Effector memory CD8-positive, alpha-beta T cell (primary cell): ENCODE results near the gene IFI30.

Experiments
- ATAC-seq: fragments of 150-1000 bp; cut with Tn5 transposase; replicated peaks from 2 replicates; pipeline ENCODE4 v1.10.0; 2021; ENCODE audit warnings: mild to moderate bottlenecking, moderate library complexity
- DNase-seq, 3 experiments: peaks; one replicate each; pipeline ENCODE4 v3.0.0; 2021
- H3K27ac Mint-ChIP-seq, 2 donors: one replicate each; pipeline ENCODE4 v1.8.0; 2022; ENCODE audit warnings: mild to moderate bottlenecking in 2 of 2, mixed read lengths in 2 of 2, moderate library complexity in 2 of 2
- H3K27me3 Mint-ChIP-seq, 2 donors: one replicate each; pipeline ENCODE4 v1.8.0; 2022; ENCODE audit warnings: mixed read lengths in 2 of 2
- H3K36me3 Mint-ChIP-seq: one replicate; pipeline ENCODE4 v1.8.0; 2022; ENCODE audit warnings: mild to moderate bottlenecking, moderate library complexity, mixed read lengths; ENCODE audit not compliant: insufficient read depth
- H3K4me1 Mint-ChIP-seq, 2 donors: one replicate each; pipeline ENCODE4 v1.8.0; 2022; ENCODE audit warnings: low read depth in 2 of 2, mixed read lengths in 2 of 2
- H3K4me3 Mint-ChIP-seq, 2 donors: one replicate each; pipeline ENCODE4 v1.8.0; 2022; ENCODE audit warnings: mild to moderate bottlenecking in 2 of 2, mixed read lengths in 2 of 2, moderate library complexity in 2 of 2
- H3K9me3 Mint-ChIP-seq, 2 donors: one replicate each; pipeline ENCODE4 v1.8.0; 2022; ENCODE audit warnings: mixed read lengths in 2 of 2

IFI30 gene

GRCh38 chr19:18168673-18169381, 4.8 kb upstream of the IFI30 start:
- no peak for DNase-seq
- no peaks in the 10 kb centered on the region for H3K27me3 Mint-ChIP-seq
- no peak overlapping the region for H3K4me3 Mint-ChIP-seq
- peaks cover 37% of the 10 kb centered on the region for H3K36me3 Mint-ChIP-seq
- peaks cover 6 to 8% of the 10 kb centered on the region in 2 donors for H3K4me1 Mint-ChIP-seq
- H3K27ac Mint-ChIP-seq: no peak overlapping the region
- no peak for ATAC-seq
- H3K9me3 Mint-ChIP-seq: no peaks in the 10 kb centered on the region

- peaks cover 26% of the 10 kb centered on the region for H3K36me3 Mint-ChIP-seq
- DNase-seq (no peak), ATAC-seq (no peak)
- peak overlapping the region in 1 of 2 donors; percentile 60 for H3K27ac Mint-ChIP-seq
- no peak overlapping the region for H3K4me3 Mint-ChIP-seq
- H3K27me3 Mint-ChIP-seq: no peaks in the 10 kb centered on the region
- peaks cover 16 to 18% of the 10 kb centered on the region in 2 donors for H3K4me1 Mint-ChIP-seq
- no peaks in the 10 kb centered on the region for H3K9me3 Mint-ChIP-seq
Observed at GRCh38 chr19:18170714-18171255, 2.8 kb upstream of the IFI30 start.

- Mint-ChIP-seq H3K4me1 (peaks cover 16 to 18% of the 10 kb centered on the region in 2 donors), H3K4me3 (no peak overlapping the region), H3K36me3 (peaks cover 16% of the 10 kb centered on the region), H3K27ac (peak overlapping the region; percentile 78 to 85), H3K27me3 (no peaks in the 10 kb centered on the region), H3K9me3 (no peaks in the 10 kb centered on the region)
- no peak for DNase-seq
- no peak for ATAC-seq
Observed at GRCh38 chr19:18171605-18172327, 1.8 kb upstream of the IFI30 start.

- ATAC-seq (no peak), DNase-seq (no peak)
- H3K36me3 Mint-ChIP-seq: peaks cover 12% of the 10 kb centered on the region
- no peaks in the 10 kb centered on the region for H3K27me3 Mint-ChIP-seq
- peak overlapping the region; percentile 58 to 92 for H3K4me3 Mint-ChIP-seq
- H3K27ac Mint-ChIP-seq: peak overlapping the region; percentile 78 to 87
- no peaks in the 10 kb centered on the region for H3K9me3 Mint-ChIP-seq
- peaks cover 16 to 18% of the 10 kb centered on the region in 2 donors for H3K4me1 Mint-ChIP-seq
Observed at GRCh38 chr19:18172331-18173053, 1.1 kb upstream of the IFI30 start.

GRCh38 chr19:18173054-18173571, 500 bp upstream of the IFI30 start:
- Mint-ChIP-seq H3K36me3 (peaks cover 8% of the 10 kb centered on the region), H3K4me1 (peaks cover 13 to 17% of the 10 kb centered on the region in 2 donors), H3K27ac (peak overlapping the region; percentile 84 to 87), H3K27me3 (no peaks in the 10 kb centered on the region), H3K9me3 (no peaks in the 10 kb centered on the region), H3K4me3 (peak overlapping the region; percentile 92 to 97)
- DNase-seq (no peak), ATAC-seq (peak; percentile 10)

DNA sequence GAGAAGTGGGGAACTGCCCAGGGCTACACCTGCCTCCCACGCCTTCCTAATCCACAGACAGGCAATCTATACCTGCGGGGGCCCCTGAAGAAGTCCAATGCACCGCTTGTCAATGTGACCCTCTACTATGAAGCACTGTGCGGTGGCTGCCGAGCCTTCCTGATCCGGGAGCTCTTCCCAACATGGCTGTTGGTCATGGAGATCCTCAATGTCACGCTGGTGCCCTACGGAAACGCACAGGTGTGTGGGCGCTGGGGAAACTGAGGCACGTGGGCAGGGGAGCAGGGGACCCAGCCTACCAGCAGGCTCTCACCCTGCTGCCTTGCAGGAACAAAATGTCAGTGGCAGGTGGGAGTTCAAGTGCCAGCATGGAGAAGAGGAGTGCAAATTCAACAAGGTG, 1.4 kb downstream of the IFI30 start:
- H3K4me1 Mint-ChIP-seq: peaks cover 13 to 16% of the 10 kb centered on the region in 2 donors
- H3K9me3 Mint-ChIP-seq: no peaks in the 10 kb centered on the region
- no peak for DNase-seq
- H3K27ac Mint-ChIP-seq: no peak overlapping the region
- H3K4me3 Mint-ChIP-seq: peak overlapping the region; percentile 92 to 97
- H3K27me3 Mint-ChIP-seq: no peaks in the 10 kb centered on the region
- no peak for ATAC-seq
- H3K36me3 Mint-ChIP-seq: peaks cover 6% of the 10 kb centered on the region

- peaks cover 13 to 16% of the 10 kb centered on the region in 2 donors for H3K4me1 Mint-ChIP-seq
- H3K4me3 Mint-ChIP-seq: peak overlapping the region in 1 of 2 donors; percentile 19
- H3K9me3 Mint-ChIP-seq: no peaks in the 10 kb centered on the region
- no peak overlapping the region for H3K27ac Mint-ChIP-seq
- ATAC-seq (no peak), DNase-seq (no peak)
- no peaks in the 10 kb centered on the region for H3K27me3 Mint-ChIP-seq
- peaks cover 12% of the 10 kb centered on the region for H3K36me3 Mint-ChIP-seq
Observed at GRCh38 chr19:18176367-18177310, 3.0 kb downstream of the IFI30 start.

GRCh38 chr19:18179957-18180356, 6.3 kb downstream of the IFI30 start:
- Mint-ChIP-seq H3K4me3 (no peak overlapping the region), H3K36me3 (peaks cover 7% of the 10 kb centered on the region), H3K27ac (no peak overlapping the region), H3K4me1 (peaks cover 2% of the 10 kb centered on the region in 2 donors), H3K9me3 (no peaks in the 10 kb centered on the region), H3K27me3 (no peaks in the 10 kb centered on the region)
- DNase-seq (no peak), ATAC-seq (no peak)

GRCh38 chr19:18183529-18183928, 9.9 kb downstream of the IFI30 start:
- DNase-seq (no peak), ATAC-seq (no peak)
- peaks cover 7% of the 10 kb centered on the region for H3K36me3 Mint-ChIP-seq
- H3K4me1 Mint-ChIP-seq: no peaks in the 10 kb centered on the region
- peaks cover 6 to 9% of the 10 kb centered on the region in 2 donors for H3K27me3 Mint-ChIP-seq
- H3K4me3 Mint-ChIP-seq: no peak overlapping the region
- H3K9me3 Mint-ChIP-seq: no peaks in the 10 kb centered on the region
- no peak overlapping the region for H3K27ac Mint-ChIP-seq

DNA sequence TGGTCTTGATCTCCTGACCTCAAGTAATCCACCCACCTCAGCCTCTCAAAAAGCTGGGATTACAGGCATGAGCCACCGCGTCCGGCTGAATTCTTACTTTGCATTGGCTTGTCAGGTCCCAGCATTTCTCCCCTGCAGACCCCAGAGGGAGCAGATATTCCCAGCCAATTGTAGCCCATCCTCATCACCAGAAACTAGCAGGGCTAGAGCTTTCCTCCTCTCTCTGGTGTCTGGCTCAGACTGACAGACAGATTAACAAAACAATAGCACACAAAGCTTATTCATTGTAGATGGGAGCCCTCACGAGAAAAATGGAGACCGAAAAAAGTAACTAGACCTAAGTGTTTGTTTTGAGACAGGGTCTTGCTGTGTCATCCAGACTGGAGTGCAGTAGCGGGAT, 11.9 kb downstream of the IFI30 start:
- no peak for ATAC-seq
- H3K4me1 Mint-ChIP-seq: no peaks in the 10 kb centered on the region
- H3K36me3 Mint-ChIP-seq: peaks cover 4% of the 10 kb centered on the region
- no peak for DNase-seq
- peaks cover 6 to 9% of the 10 kb centered on the region in 2 donors for H3K27me3 Mint-ChIP-seq
- H3K4me3 Mint-ChIP-seq: no peak overlapping the region
- no peaks in the 10 kb centered on the region for H3K9me3 Mint-ChIP-seq
- no peak overlapping the region for H3K27ac Mint-ChIP-seq

DNA sequence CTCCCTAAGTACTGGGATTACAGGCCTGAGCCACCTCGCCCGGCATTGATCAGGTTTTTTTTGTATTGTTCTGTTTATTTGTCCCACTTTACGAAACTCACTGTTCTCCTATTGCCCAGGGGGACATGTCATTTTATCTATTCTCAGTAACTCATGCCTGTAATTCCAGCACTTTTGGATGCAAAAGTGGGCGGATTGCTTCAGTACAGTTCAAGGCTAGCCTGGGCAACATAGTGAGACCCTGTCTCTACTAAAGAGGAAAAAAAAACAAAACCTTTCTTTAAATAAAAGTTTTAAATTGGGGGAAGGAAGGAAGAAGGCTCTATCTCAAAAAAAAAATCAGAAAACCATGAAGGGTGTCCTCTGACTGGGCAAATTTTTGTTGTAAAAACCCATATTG, 16.7 kb downstream of the IFI30 start:
- Mint-ChIP-seq H3K4me1 (peaks cover 16 to 26% of the 10 kb centered on the region in 2 donors), H3K4me3 (no peak overlapping the region), H3K9me3 (no peaks in the 10 kb centered on the region), H3K36me3 (peaks cover 25% of the 10 kb centered on the region), H3K27me3 (peaks cover 5 to 7% of the 10 kb centered on the region in 2 donors), H3K27ac (no peak overlapping the region)
- ATAC-seq (no peak), DNase-seq (no peak)

DNA sequence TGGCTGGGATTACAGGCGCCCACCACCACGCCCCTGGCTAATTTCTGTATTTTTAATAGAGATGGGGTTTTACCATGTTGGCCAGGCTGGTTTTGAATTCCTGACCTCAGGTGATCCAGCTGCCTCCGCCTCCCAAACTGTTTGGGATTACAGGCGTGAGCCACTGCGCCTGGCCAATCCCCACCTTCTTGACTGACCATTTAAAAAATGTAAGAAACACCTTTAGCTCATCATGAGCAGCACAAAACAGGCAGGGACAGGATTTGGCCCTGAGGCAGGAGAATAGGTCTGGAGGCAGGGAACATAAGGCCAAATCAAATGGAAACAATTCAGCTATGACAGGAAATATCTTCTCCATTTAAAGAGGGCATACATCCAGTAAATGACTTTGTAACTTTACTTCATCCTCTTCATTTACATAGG, 18.0 kb downstream of the IFI30 start:
- peaks cover 16 to 26% of the 10 kb centered on the region in 2 donors for H3K4me1 Mint-ChIP-seq
- peak overlapping the region; percentile 86 to 87 for H3K27ac Mint-ChIP-seq
- DNase-seq: no peak
- no peaks in the 10 kb centered on the region for H3K9me3 Mint-ChIP-seq
- H3K4me3 Mint-ChIP-seq: peak overlapping the region; percentile 77 to 87
- peaks cover 27% of the 10 kb centered on the region for H3K36me3 Mint-ChIP-seq
- H3K27me3 Mint-ChIP-seq: no peaks in the 10 kb centered on the region
- no peak for ATAC-seq
